ENCODE data around the gene NACA2. TPM values are rescaled to one million over a fixed set of nuclear protein-coding genes. Genes with fewer than 3 reads are reported as not detected.

NACA2 gene
- total RNA-seq, 1 experiment from 2014 or later: not detected

DNA sequence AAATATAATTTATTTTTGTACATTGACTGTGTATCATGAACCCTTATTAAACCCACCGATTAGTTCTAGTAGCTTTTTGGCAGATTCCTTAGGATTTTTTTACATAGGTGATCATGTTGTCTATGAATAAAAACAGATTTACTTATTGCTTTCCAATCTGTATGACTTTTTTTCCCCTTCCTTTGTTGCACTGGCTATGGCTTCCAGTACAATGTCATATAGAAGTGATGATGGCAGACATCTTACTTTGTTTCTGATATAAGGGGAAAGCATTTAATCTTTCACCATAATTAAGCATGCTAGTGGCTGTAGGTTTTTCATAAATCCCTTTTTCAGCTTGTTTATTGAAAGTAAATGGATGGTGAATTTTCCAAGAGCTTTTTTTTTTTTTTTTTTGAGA is 28.9 kb upstream of the NACA2 start:
- no TSS peak for BruUV-seq (replicated peaks)
- POLR2A ChIA-PET: no interaction called here
- CTCF ChIA-PET: no interaction called here
- H3K9me3 ChIP-seq (ENCODE audit: control insufficient read depth in 1 of 2, insufficient read depth in 1 of 2, low read depth in 1 of 2, low read length in 2 of 2): peaks cover 12 to 16% of the 10 kb centered on the region in 2 experiments; a peak in 3 of 4 replicates
- TF ChIP-seq FOSL1 (IDR thresholded peaks at IDR 0.05; ENCODE audit: low read depth): no peak
- no peak for TF ChIP-seq ELF1 (IDR thresholded peaks at IDR 0.05; ENCODE audit: borderline replicate concordance, low read depth)
- TF ChIP-seq, protein P1, sequence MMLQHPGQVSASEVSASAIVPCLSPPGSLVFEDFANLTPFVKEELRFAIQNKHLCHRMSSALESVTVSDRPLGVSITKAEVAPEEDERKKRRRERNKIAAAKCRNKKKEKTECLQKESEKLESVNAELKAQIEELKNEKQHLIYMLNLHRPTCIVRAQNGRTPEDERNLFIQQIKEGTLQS (IDR thresholded peaks at IDR 0.05): no peak
- TF ChIP-seq, protein P2, sequence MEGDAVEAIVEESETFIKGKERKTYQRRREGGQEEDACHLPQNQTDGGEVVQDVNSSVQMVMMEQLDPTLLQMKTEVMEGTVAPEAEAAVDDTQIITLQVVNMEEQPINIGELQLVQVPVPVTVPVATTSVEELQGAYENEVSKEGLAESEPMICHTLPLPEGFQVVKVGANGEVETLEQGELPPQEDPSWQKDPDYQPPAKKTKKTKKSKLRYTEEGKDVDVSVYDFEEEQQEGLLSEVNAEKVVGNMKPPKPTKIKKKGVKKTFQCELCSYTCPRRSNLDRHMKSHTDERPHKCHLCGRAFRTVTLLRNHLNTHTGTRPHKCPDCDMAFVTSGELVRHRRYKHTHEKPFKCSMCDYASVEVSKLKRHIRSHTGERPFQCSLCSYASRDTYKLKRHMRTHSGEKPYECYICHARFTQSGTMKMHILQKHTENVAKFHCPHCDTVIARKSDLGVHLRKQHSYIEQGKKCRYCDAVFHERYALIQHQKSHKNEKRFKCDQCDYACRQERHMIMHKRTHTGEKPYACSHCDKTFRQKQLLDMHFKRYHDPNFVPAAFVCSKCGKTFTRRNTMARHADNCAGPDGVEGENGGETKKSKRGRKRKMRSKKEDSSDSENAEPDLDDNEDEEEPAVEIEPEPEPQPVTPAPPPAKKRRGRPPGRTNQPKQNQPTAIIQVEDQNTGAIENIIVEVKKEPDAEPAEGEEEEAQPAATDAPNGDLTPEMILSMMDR (IDR thresholded peaks at IDR 0.05 in 2 of 3, conservative IDR thresholded peaks at IDR 0.05 in 1 of 3; ENCODE audit: borderline replicate concordance in 1 of 3, insufficient read depth in 1 of 3, low read depth in 2 of 3, low read length in 2 of 3): no peak
- TF ChIP-seq, protein P3, sequence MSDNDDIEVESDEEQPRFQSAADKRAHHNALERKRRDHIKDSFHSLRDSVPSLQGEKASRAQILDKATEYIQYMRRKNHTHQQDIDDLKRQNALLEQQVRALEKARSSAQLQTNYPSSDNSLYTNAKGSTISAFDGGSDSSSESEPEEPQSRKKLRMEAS (IDR thresholded peaks at IDR 0.05): no peak
- no peak for TF ChIP-seq EZH2 (IDR thresholded peaks at IDR 0.05)
- TF ChIP-seq RAD21 (IDR thresholded peaks at IDR 0.05; ENCODE audit: low read depth): no peak
- TF ChIP-seq TCF7L2 (IDR thresholded peaks at IDR 0.05; ENCODE audit: borderline replicate concordance, extremely low read depth, insufficient read depth, insufficient read length): no peak
- TF ChIP-seq ZBTB33 (IDR thresholded peaks at IDR 0.05; ENCODE audit: extremely low read depth, insufficient replicate concordance, low read length): no peak
- TF ChIP-seq JUND (IDR thresholded peaks at IDR 0.05): no peak
- TF ChIP-seq, protein P4, sequence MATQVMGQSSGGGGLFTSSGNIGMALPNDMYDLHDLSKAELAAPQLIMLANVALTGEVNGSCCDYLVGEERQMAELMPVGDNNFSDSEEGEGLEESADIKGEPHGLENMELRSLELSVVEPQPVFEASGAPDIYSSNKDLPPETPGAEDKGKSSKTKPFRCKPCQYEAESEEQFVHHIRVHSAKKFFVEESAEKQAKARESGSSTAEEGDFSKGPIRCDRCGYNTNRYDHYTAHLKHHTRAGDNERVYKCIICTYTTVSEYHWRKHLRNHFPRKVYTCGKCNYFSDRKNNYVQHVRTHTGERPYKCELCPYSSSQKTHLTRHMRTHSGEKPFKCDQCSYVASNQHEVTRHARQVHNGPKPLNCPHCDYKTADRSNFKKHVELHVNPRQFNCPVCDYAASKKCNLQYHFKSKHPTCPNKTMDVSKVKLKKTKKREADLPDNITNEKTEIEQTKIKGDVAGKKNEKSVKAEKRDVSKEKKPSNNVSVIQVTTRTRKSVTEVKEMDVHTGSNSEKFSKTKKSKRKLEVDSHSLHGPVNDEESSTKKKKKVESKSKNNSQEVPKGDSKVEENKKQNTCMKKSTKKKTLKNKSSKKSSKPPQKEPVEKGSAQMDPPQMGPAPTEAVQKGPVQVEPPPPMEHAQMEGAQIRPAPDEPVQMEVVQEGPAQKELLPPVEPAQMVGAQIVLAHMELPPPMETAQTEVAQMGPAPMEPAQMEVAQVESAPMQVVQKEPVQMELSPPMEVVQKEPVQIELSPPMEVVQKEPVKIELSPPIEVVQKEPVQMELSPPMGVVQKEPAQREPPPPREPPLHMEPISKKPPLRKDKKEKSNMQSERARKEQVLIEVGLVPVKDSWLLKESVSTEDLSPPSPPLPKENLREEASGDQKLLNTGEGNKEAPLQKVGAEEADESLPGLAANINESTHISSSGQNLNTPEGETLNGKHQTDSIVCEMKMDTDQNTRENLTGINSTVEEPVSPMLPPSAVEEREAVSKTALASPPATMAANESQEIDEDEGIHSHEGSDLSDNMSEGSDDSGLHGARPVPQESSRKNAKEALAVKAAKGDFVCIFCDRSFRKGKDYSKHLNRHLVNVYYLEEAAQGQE (IDR thresholded peaks at IDR 0.05; ENCODE audit: low read depth): no peak
- no peak for TF ChIP-seq CEBPB (IDR thresholded peaks at IDR 0.05; ENCODE audit: low read depth)
- no peak for TF ChIP-seq EZH2phosphoT487 (IDR thresholded peaks at IDR 0.05; ENCODE audit: borderline replicate concordance)
- no peak for TF ChIP-seq ZNF274 (IDR thresholded peaks at IDR 0.05; ENCODE audit: low read depth, low read length)
- no peak for TF ChIP-seq SIN3A (IDR thresholded peaks at IDR 0.05; ENCODE audit: low read depth)
- no peak for TF ChIP-seq SP1 (IDR thresholded peaks at IDR 0.05; ENCODE audit: low read depth)
- no peak for TF ChIP-seq YY1 (IDR thresholded peaks at IDR 0.05; ENCODE audit: extremely low read depth, insufficient replicate concordance, low read depth, low read length)
- H3K36me3 ChIP-seq (ENCODE audit: control insufficient read depth in 1 of 2, insufficient read depth in 2 of 2, low read length in 2 of 2): no peaks in the 10 kb centered on the region
- no peak overlapping the region for H3K4me2 ChIP-seq (ENCODE audit: low read length)
- no peak overlapping the region for H3K9ac ChIP-seq (ENCODE audit: low read length)
- RAD21 ChIA-PET (ENCODE audit: low non-redundant PET in 1 of 2, low total read pairs in 2 of 2, uncharacterized antibody in 2 of 2, unreplicated experiment in 2 of 2): no interaction called here
- DNase-seq (ENCODE audit: low read depth, low spot score): no peak
- H3K4me1 ChIP-seq (ENCODE audit: control insufficient read depth in 1 of 2, insufficient read depth in 2 of 2, low read length in 2 of 2): peaks cover 0 to 5% of the 10 kb centered on the region in 2 experiments; a peak in 3 of 4 replicates
- no peak overlapping the region for H3K4me3 ChIP-seq (replicated peaks in 1 of 2; ENCODE audit: low read depth in 1 of 2, low read length in 2 of 2)
- no peaks in the 10 kb centered on the region for H3K27me3 ChIP-seq (ENCODE audit: insufficient read depth, low read length)
- no peak overlapping the region for H3K27ac ChIP-seq (ENCODE audit: low read depth, low read length)
- H2AFZ ChIP-seq (ENCODE audit: low read depth, low read length, poor library complexity, severe bottlenecking): no peak overlapping the region
- ATAC-seq: no peak
- no peaks in the 10 kb centered on the region for H3K79me2 ChIP-seq (ENCODE audit: insufficient read depth, low read length)
- H4K20me1 ChIP-seq (ENCODE audit: insufficient read depth): no peaks in the 10 kb centered on the region
- H3K9me2 ChIP-seq (ENCODE audit: insufficient read depth): no peaks in the 10 kb centered on the region
- intact Hi-C loops (cut with micrococcal nuclease): no loop called here
